Kidney (tissue), 14 donors: Measurements from ENCODE around the gene STPG2. TPM values are rescaled to one million over a fixed set of nuclear protein-coding genes. Genes with fewer than 3 reads are reported as not detected.

ENCODE experiments used
- DNase-seq, 5 donors: peaks; one replicate each; pipeline ENCODE4 v3.0.0-alpha.2; 2013 to 2020
- FAIRE-seq: peaks from 2 replicates; lab custom pipeline; 2012; peaks lifted over from hg19 to GRCh38; lab: Jason Lieb, UNC
- H3K27ac ChIP-seq, 2 donors: one replicate each; pipeline ENCODE4 v1.7.0; 2013; ENCODE audit warnings: low read depth in 2 of 2, low read length in 2 of 2, inconsistent platforms in 1 of 2
- H3K27me3 ChIP-seq: one replicate; pipeline ENCODE4 v1.7.1; 2013; ENCODE audit warnings: low read length, inconsistent platforms; ENCODE audit not compliant: control insufficient read depth, insufficient read depth
- H3K36me3 ChIP-seq, 3 donors: one replicate each; pipeline versions ENCODE4 v1.7.0 to v1.7.1; 2013; ENCODE audit warnings: low read length in 3 of 3, control low read depth in 1 of 3, inconsistent platforms in 1 of 3; ENCODE audit not compliant: insufficient read depth in 3 of 3, control insufficient read depth in 2 of 3
- H3K4me1 ChIP-seq, 3 donors: one replicate each; pipeline versions ENCODE4 v1.7.0 to v1.7.1; 2013; ENCODE audit warnings: low read length in 3 of 3, inconsistent platforms in 1 of 3, low read depth in 1 of 3; ENCODE audit not compliant: control insufficient read depth in 2 of 3, insufficient read depth in 2 of 3
- H3K4me3 ChIP-seq, 3 donors: one replicate each; pipeline versions ENCODE4 v1.7.0 to v1.8.1; 2013; ENCODE audit warnings: low read length in 3 of 3, control low read depth in 1 of 3, inconsistent platforms in 1 of 3
- H3K9ac ChIP-seq, 3 donors: one replicate each; pipeline versions ENCODE4 v1.7.0 to v1.7.1; 2013; ENCODE audit warnings: low read length in 3 of 3, control low read depth in 1 of 3, inconsistent platforms in 1 of 3
- H3K9me3 ChIP-seq, 3 donors: one replicate each; pipeline versions ENCODE4 v1.7.0 to v1.7.1; 2013; ENCODE audit warnings: low read length in 3 of 3, control low read depth in 1 of 3, inconsistent platforms in 1 of 3; ENCODE audit not compliant: control insufficient read depth in 2 of 3, insufficient read depth in 1 of 3
- intact Hi-C: fragments of 100-400 bp; cut with DNase I; formaldehyde crosslinking; loops from one replicate; pipeline ENCODE4 v1.11.1; 2022
- polyA plus RNA-seq: library from polyadenylated mRNA; stranded (reverse); fragments of 350-450 nt; fragmentation: Illumina TruSeq; extraction: RNeasy Lipid Tissue Mini Kit (QIAGEN cat#74804); gene quantifications from one replicate; pipeline ENCODE4 v1.2.3, GENCODE V29; 2014; ENCODE audit warnings: low read depth, low replicate concordance; ENCODE audit not compliant: insufficient read depth
- total RNA-seq: library from RNA; stranded (reverse); fragmentation: NEBNext Ultra II Directional; extraction: Animal tissue kit (Norgen Biotek cat#: 25700); gene quantifications from one replicate; pipeline ENCODE4 v1.2.1, GENCODE V29; 2021
- TF ChIP-seq, protein P1 (sequence below): IDR thresholded peaks from 3 replicates; pipeline ENCODE4 v1.5.1; 2012; ENCODE audit warnings: mild to moderate bottlenecking, moderate library complexity, borderline replicate concordance; ENCODE audit not compliant: insufficient read depth; ENCODE audit errors: extremely low read depth
- donor health status: control.
- donor health status: control.
- donor health status: control.
- donor health status: control.
- donor health status: control.
- donor health status: DM: yes; HTN: yes; CAD: no.
- donor health status: Normal renal cell carcinoma (clear cell type).

Gene STPG2
- total and polyA plus RNA-seq, 2 donors from 2014 or later = 0.43 to 1.1 TPM

GRCh38 chr4:97513917-97514316 is 629.4 kb downstream of the STPG2 start:
- Histone ChIP-seq H3K4me3 (no peak overlapping the region), H3K9ac (no peak overlapping the region), H3K36me3 (no peaks in the 10 kb centered on the region), H3K9me3 (no peaks in the 10 kb centered on the region), H3K27me3 (no peaks in the 10 kb centered on the region), H3K27ac (no peak overlapping the region), H3K4me1 (no peaks in the 10 kb centered on the region)
- TF ChIP-seq, protein P1, sequence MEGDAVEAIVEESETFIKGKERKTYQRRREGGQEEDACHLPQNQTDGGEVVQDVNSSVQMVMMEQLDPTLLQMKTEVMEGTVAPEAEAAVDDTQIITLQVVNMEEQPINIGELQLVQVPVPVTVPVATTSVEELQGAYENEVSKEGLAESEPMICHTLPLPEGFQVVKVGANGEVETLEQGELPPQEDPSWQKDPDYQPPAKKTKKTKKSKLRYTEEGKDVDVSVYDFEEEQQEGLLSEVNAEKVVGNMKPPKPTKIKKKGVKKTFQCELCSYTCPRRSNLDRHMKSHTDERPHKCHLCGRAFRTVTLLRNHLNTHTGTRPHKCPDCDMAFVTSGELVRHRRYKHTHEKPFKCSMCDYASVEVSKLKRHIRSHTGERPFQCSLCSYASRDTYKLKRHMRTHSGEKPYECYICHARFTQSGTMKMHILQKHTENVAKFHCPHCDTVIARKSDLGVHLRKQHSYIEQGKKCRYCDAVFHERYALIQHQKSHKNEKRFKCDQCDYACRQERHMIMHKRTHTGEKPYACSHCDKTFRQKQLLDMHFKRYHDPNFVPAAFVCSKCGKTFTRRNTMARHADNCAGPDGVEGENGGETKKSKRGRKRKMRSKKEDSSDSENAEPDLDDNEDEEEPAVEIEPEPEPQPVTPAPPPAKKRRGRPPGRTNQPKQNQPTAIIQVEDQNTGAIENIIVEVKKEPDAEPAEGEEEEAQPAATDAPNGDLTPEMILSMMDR = no peak
- FAIRE-seq (no peak), DNase-seq (no peak)
- intact Hi-C loops = no loop called here

Other genes with a start within 250 kb of the STPG2 start
- 42.2 TPM for gene RAP1GDS1, start 117.9 kb upstream of the STPG2 start, total RNA-seq
- 23.0 TPM for gene RAP1GDS1, start 117.9 kb upstream of the STPG2 start, polyA plus RNA-seq